HEK293 (cell line): ENCODE results near the gene ESR1.

ENCODE experiments used
- CTCF ChIA-PET: fragments of 350-600 bp; formaldehyde crosslinking; extraction: SDS; loops from one replicate; lab custom pipeline; 2021; ENCODE audit warnings: antibody characterized with exemption; lab: Yijun Ruan, JAX
- POLR2A ChIA-PET: fragments of 300-600 bp; formaldehyde crosslinking; extraction: SDS; loops from one replicate; lab custom pipeline; 2020; ENCODE audit warnings: antibody characterized with exemption, inconsistent platforms; lab: Yijun Ruan, JAX
- H3K27ac ChIP-seq: fragments of 200-500 bp; sonication (Bioruptor generic); 2 replicates; pipeline ENCODE4 v1.5.1; 2014; ENCODE audit warnings: low read depth, low read length, control low read depth, inconsistent platforms; ENCODE audit errors: extremely low read depth
- H3K36me3 ChIP-seq, 2 experiments: fragments of 200-500 bp in 1 of 2; sonication (Bioruptor generic) in 1 of 2; 1 replicate in 1 of 2; 2 replicates in 1 of 2; pipeline ENCODE4 v1.5.1; 2014 to 2017; ENCODE audit warnings: inconsistent platforms in 2 of 2, low read length in 2 of 2; ENCODE audit not compliant: control insufficient read depth in 2 of 2, insufficient read depth in 1 of 2
- H3K4me1 ChIP-seq: fragments of 200-500 bp; sonication (Bioruptor generic); 2 replicates; pipeline ENCODE4 v1.5.1; 2014; ENCODE audit warnings: mild to moderate bottlenecking, low read length, inconsistent platforms; ENCODE audit not compliant: control insufficient read depth, insufficient read depth
- H3K4me3 ChIP-seq: 2 replicates; pipeline ENCODE4 v1.5.1; 2011; ENCODE audit warnings: low read depth, mild to moderate bottlenecking, control low read depth, low read length, moderate library complexity
- H3K9me3 ChIP-seq: fragments of 200-500 bp; sonication (Bioruptor generic); 2 replicates; pipeline ENCODE4 v1.5.1; 2014; ENCODE audit warnings: low read depth, low read length, inconsistent platforms; ENCODE audit not compliant: control insufficient read depth, insufficient read depth
- KLF7 ChIP-seq: fragments of 450-650 bp; formaldehyde crosslinking; IDR thresholded peaks from 2 replicates; pipeline ENCODE4 v1.5.1; 2016; ENCODE audit warnings: missing biosample characterization, missing genetic modification characterization, borderline replicate concordance
- MEIS1 ChIP-seq: sonication (generic); formaldehyde crosslinking; IDR thresholded peaks from 2 replicates; pipeline ENCODE4 v1.8.1; 2022; ENCODE audit warnings: missing genetic modification reagents, mild to moderate bottlenecking, borderline replicate concordance
- OVOL3 ChIP-seq: fragments of 450-650 bp; formaldehyde crosslinking; IDR thresholded peaks from 2 replicates; pipeline ENCODE4 v1.5.1; 2016; ENCODE audit warnings: missing biosample characterization, missing genetic modification characterization
- PRDM1 ChIP-seq: fragments of 450-650 bp; formaldehyde crosslinking; IDR thresholded peaks from 2 replicates; pipeline ENCODE4; 2016; ENCODE audit warnings: missing biosample characterization, missing genetic modification characterization
- ZFP3 ChIP-seq: fragments of 450-650 bp; formaldehyde crosslinking; IDR thresholded peaks from 2 replicates; pipeline ENCODE4 v1.5.1; 2016; ENCODE audit warnings: low read depth, missing biosample characterization, missing genetic modification characterization
- ZNF112 ChIP-seq: fragments of 450-650 bp; formaldehyde crosslinking; IDR thresholded peaks from 2 replicates; pipeline ENCODE4 v1.5.0; 2017; ENCODE audit warnings: missing biosample characterization, missing genetic modification characterization
- ZNF140 ChIP-seq: fragments of 450-650 bp; formaldehyde crosslinking; IDR thresholded peaks from 2 replicates; pipeline ENCODE4 v1.5.1; 2016; ENCODE audit warnings: missing biosample characterization, missing genetic modification characterization
- ZNF16 ChIP-seq: fragments of 450-650 bp; formaldehyde crosslinking; IDR thresholded peaks from 2 replicates; pipeline ENCODE4 v1.5.1; 2016; ENCODE audit warnings: low read depth, missing biosample characterization, missing genetic modification characterization
- ZNF174 ChIP-seq: fragments of 450-650 bp; formaldehyde crosslinking; IDR thresholded peaks from 2 replicates; pipeline ENCODE4 v1.5.0; 2017; ENCODE audit warnings: missing biosample characterization, mild to moderate bottlenecking, missing genetic modification characterization
- ZNF350 ChIP-seq: fragments of 450-650 bp; formaldehyde crosslinking; IDR thresholded peaks from 2 replicates; pipeline ENCODE4 v1.5.0; 2017; ENCODE audit warnings: missing biosample characterization, mild to moderate bottlenecking, missing genetic modification characterization
- ZNF433 ChIP-seq: fragments of 450-650 bp; formaldehyde crosslinking; IDR thresholded peaks from 2 replicates; pipeline ENCODE4 v1.5.1; 2016; ENCODE audit warnings: missing biosample characterization, missing genetic modification characterization, low read depth
- ZNF530 ChIP-seq: fragments of 450-650 bp; formaldehyde crosslinking; IDR thresholded peaks from 2 replicates; pipeline ENCODE4 v1.5.1; 2016; ENCODE audit warnings: low read depth, missing biosample characterization, missing genetic modification characterization
- ZNF549 ChIP-seq: fragments of 450-650 bp; IDR thresholded peaks from 2 replicates; pipeline ENCODE4 v1.5.1; 2018; ENCODE audit warnings: missing biosample characterization, missing genetic modification characterization, mild to moderate bottlenecking, inconsistent platforms, moderate library complexity
- ZNF555 ChIP-seq: fragments of 450-650 bp; formaldehyde crosslinking; conservative IDR thresholded peaks from 2 replicates; pipeline ENCODE4 v1.5.1; 2017; ENCODE audit warnings: missing biosample characterization, mild to moderate bottlenecking, missing genetic modification characterization, inconsistent platforms
- ZNF600 ChIP-seq: fragments of 450-650 bp; formaldehyde crosslinking; IDR thresholded peaks from 2 replicates; pipeline ENCODE4 v1.5.1; 2016; ENCODE audit warnings: missing biosample characterization, missing genetic modification characterization
- ZNF664 ChIP-seq: fragments of 450-650 bp; formaldehyde crosslinking; IDR thresholded peaks from 2 replicates; pipeline ENCODE4 v1.5.1; 2016; ENCODE audit warnings: missing biosample characterization, missing genetic modification characterization
- ZNF701 ChIP-seq: fragments of 450-650 bp; formaldehyde crosslinking; IDR thresholded peaks from 2 replicates; pipeline ENCODE4 v1.5.1; 2016; ENCODE audit warnings: missing biosample characterization, missing genetic modification characterization
- ZNF776 ChIP-seq: fragments of 450-650 bp; formaldehyde crosslinking; IDR thresholded peaks from 2 replicates; pipeline ENCODE4 v1.5.0; 2017; ENCODE audit warnings: missing biosample characterization, missing genetic modification characterization, borderline replicate concordance
- TF ChIP-seq, protein P1 (sequence below): fragments of 450-650 bp; formaldehyde crosslinking; IDR thresholded peaks from 2 replicates; pipeline ENCODE4 v1.5.1; 2016; ENCODE audit warnings: missing biosample characterization, missing genetic modification characterization, low read depth
- TF ChIP-seq, protein P2 (sequence below): fragments of 450-650 bp; formaldehyde crosslinking; IDR thresholded peaks from 2 replicates; pipeline ENCODE4 v1.5.1; 2016; ENCODE audit warnings: missing biosample characterization, missing genetic modification characterization
- TF ChIP-seq, protein P3 (sequence below): fragments of 450-650 bp; formaldehyde crosslinking; IDR thresholded peaks from 2 replicates; pipeline ENCODE4 v1.5.1; 2016; ENCODE audit warnings: missing biosample characterization, missing genetic modification characterization
- TF ChIP-seq, protein P4 (sequence below): fragments of 450-650 bp; formaldehyde crosslinking; IDR thresholded peaks from 2 replicates; pipeline ENCODE4 v1.5.1; 2017; ENCODE audit warnings: missing biosample characterization, missing genetic modification characterization
- TF ChIP-seq, protein P5 (sequence below): sonication (generic); formaldehyde crosslinking; IDR thresholded peaks from 2 replicates; pipeline ENCODE4 v1.8.1; 2022; ENCODE audit warnings: mild to moderate bottlenecking, moderate library complexity, missing genetic modification reagents
- TF ChIP-seq, protein P6 (sequence below): fragments of 450-650 bp; formaldehyde crosslinking; IDR thresholded peaks from 2 replicates; pipeline ENCODE4 v1.5.1; 2016; ENCODE audit warnings: missing biosample characterization, missing genetic modification characterization

ESR1 gene

DNA sequence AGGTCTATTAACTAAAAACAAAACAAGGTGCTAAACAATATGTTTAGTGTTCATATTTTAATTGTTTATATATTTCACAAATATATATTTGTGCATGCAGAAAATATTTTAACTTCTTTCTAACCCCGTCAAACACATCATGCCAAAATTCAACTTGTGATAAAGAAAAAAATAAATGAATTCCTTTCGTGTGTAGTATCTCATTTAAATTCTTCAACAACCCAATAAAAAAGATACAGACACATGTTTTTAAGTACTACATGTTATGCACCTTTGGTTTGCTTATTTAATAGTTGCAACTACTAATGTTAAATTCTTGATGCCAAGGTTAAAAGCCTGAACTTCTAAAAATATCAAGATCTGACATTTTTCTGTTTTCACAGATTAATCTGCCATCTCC lies 252.4 kb downstream of the ESR1 start:
- H3K36me3 ChIP-seq: no peaks in the 10 kb centered on the region
- no peak overlapping the region for H3K27ac ChIP-seq
- peaks cover 4% of the 10 kb centered on the region; the same call in 1 of the 2 replicates for H3K4me1 ChIP-seq
- CTCF ChIA-PET: no interaction called here
- no peaks in the 10 kb centered on the region for H3K9me3 ChIP-seq
- TF ChIP-seq ZNF664 (tag by site-specific recombination) (peak; percentile 91), MEIS1 (CRISPR knock-in tag) (no peak)
- TF ChIP-seq, all 188 proteins: peak for 1
- POLR2A ChIA-PET: no interaction called here
- no peak overlapping the region for H3K4me3 ChIP-seq

DNA sequence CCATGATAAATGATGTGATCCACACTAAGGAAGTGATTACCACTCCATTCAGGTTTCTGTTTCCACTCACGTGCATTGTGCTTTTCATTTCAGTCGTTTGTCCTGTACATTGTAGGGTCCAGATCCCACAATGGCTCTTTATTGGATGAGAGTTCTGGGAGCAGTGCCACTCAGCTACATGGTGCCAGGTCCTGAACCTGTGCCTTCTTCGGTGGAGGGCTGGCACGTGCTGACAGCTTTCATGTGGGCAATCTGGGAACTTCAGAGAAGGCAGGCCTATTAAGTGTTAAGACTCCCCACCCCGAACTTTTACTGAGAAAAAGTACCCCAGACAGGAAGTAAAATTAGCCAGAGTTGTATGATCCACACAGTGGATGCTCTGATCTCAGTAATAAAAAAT lies 255.0 kb downstream of the ESR1 start:
- H3K4me1 ChIP-seq: peaks cover 4% of the 10 kb centered on the region; the same call in 1 of the 2 replicates
- CTCF ChIA-PET: no interaction called here
- TF ChIP-seq ZFP3 (tag by site-specific recombination) (no peak), ZNF555 (tag by site-specific recombination) (no peak), ZNF600 (tag by site-specific recombination) (no peak), ZNF350 (no peak), ZNF174 (tag by site-specific recombination) (no peak), ZNF701 (tag by site-specific recombination) (no peak), KLF7 (no peak), ZNF776 (tag by site-specific recombination) (no peak)
- H3K36me3 ChIP-seq: no peaks in the 10 kb centered on the region
- no peak overlapping the region for H3K27ac ChIP-seq
- POLR2A ChIA-PET: no interaction called here
- H3K4me3 ChIP-seq: no peak overlapping the region
- no peaks in the 10 kb centered on the region for H3K9me3 ChIP-seq

DNA sequence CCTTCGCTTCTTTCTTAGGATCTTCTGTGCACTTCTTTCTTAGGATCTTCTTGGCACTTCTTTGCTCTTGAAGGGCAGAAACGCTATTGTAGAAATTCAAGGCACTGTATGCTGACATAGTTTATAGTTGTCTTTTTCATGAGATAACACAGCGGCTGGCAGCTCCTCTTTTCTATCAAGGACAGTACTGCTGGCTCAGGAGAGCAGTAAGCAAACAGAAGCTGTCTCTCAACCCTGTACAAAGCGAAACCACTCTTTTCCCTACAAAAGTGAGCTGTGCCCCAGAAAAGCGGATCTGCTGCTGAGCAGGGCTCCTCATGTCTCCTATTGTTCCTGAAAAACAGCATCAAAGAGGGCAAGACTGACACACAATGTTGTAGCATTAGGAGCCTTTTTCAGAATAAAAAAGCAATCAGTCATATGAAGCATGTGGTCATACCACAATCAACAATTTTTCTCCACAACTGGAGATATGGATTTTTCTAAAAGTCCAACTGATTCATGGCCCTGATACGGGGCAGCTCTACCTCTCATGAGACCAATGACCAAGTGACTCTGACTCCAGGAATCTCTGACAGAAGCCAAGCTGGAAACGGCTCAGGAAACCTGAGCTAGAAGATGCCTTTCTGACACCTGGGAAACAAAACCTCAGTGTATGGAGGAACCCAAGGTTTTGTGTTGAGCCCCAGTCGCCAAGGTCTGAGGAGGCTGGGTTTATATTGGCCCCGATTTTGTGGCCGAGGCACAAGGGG lies 255.9 kb downstream of the ESR1 start:
- H3K27ac ChIP-seq: no peak overlapping the region
- H3K4me3 ChIP-seq: no peak overlapping the region
- peaks cover 4% of the 10 kb centered on the region for H3K4me1 ChIP-seq
- no peaks in the 10 kb centered on the region for H3K9me3 ChIP-seq
- POLR2A ChIA-PET: no interaction called here
- CTCF ChIA-PET: no interaction called here
- no peaks in the 10 kb centered on the region for H3K36me3 ChIP-seq
- TF ChIP-seq OVOL3 (tag by site-specific recombination): no peak
- TF ChIP-seq, protein P1, sequence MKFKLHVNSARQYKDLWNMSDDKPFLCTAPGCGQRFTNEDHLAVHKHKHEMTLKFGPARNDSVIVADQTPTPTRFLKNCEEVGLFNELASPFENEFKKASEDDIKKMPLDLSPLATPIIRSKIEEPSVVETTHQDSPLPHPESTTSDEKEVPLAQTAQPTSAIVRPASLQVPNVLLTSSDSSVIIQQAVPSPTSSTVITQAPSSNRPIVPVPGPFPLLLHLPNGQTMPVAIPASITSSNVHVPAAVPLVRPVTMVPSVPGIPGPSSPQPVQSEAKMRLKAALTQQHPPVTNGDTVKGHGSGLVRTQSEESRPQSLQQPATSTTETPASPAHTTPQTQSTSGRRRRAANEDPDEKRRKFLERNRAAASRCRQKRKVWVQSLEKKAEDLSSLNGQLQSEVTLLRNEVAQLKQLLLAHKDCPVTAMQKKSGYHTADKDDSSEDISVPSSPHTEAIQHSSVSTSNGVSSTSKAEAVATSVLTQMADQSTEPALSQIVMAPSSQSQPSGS (tag by site-specific recombination): no peak
- no peak for TF ChIP-seq ZNF112 (tag by site-specific recombination)
- TF ChIP-seq, protein P2, sequence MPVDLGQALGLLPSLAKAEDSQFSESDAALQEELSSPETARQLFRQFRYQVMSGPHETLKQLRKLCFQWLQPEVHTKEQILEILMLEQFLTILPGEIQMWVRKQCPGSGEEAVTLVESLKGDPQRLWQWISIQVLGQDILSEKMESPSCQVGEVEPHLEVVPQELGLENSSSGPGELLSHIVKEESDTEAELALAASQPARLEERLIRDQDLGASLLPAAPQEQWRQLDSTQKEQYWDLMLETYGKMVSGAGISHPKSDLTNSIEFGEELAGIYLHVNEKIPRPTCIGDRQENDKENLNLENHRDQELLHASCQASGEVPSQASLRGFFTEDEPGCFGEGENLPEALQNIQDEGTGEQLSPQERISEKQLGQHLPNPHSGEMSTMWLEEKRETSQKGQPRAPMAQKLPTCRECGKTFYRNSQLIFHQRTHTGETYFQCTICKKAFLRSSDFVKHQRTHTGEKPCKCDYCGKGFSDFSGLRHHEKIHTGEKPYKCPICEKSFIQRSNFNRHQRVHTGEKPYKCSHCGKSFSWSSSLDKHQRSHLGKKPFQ: no peak
- no peak for TF ChIP-seq PRDM1 (tag by site-specific recombination)
- TF ChIP-seq ZNF549 (tag by site-specific recombination): no peak
- no peak for TF ChIP-seq ZNF16 (tag by site-specific recombination)
- no peak for TF ChIP-seq ZNF530 (tag by site-specific recombination)
- TF ChIP-seq, protein P3, sequence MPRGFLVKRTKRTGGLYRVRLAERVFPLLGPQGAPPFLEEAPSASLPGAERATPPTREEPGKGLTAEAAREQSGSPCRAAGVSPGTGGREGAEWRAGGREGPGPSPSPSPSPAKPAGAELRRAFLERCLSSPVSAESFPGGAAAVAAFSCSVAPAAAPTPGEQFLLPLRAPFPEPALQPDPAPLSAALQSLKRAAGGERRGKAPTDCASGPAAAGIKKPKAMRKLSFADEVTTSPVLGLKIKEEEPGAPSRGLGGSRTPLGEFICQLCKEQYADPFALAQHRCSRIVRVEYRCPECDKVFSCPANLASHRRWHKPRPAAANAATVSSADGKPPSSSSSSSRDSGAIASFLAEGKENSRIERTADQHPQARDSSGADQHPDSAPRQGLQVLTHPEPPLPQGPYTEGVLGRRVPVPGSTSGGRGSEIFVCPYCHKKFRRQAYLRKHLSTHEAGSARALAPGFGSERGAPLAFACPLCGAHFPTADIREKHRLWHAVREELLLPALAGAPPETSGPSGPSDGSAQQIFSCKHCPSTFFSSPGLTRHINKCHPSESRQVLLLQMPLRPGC (tag by site-specific recombination): no peak
- TF ChIP-seq, protein P4, sequence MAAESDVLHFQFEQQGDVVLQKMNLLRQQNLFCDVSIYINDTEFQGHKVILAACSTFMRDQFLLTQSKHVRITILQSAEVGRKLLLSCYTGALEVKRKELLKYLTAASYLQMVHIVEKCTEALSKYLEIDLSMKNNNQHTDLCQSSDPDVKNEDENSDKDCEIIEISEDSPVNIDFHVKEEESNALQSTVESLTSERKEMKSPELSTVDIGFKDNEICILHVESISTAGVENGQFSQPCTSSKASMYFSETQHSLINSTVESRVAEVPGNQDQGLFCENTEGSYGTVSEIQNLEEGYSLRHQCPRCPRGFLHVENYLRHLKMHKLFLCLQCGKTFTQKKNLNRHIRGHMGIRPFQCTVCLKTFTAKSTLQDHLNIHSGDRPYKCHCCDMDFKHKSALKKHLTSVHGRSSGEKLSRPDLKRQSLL (tag by site-specific recombination): no peak
- TF ChIP-seq, protein P5, sequence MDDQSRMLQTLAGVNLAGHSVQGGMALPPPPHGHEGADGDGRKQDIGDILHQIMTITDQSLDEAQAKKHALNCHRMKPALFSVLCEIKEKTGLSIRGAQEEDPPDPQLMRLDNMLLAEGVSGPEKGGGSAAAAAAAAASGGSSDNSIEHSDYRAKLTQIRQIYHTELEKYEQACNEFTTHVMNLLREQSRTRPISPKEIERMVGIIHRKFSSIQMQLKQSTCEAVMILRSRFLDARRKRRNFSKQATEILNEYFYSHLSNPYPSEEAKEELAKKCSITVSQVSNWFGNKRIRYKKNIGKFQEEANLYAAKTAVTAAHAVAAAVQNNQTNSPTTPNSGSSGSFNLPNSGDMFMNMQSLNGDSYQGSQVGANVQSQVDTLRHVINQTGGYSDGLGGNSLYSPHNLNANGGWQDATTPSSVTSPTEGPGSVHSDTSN: no peak
- TF ChIP-seq, protein P6, sequence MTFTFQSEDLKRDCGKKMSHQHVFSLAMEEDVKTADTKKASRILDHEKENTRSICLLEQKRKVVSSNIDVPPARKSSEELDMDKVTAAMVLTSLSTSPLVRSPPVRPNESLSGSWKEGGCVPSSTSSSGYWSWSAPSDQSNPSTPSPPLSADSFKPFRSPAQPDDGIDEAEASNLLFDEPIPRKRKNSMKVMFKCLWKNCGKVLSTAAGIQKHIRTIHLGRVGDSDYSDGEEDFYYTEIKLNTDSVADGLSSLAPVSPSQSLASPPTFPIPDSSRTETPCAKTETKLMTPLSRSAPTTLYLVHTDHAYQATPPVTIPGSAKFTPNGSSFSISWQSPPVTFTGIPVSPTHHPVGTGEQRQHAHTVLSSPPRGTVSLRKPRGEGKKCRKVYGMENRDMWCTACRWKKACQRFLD: no peak
- no peak for TF ChIP-seq ZNF433 (tag by site-specific recombination)
- TF ChIP-seq ZNF140: no peak
